GM12801 (cell line): ENCODE data around the gene BIN2.

Experiments used
- TF ChIP-seq, protein P1 (sequence below): IDR thresholded peaks from one replicate; pipeline ENCODE4 v1.5.1; 2011; ENCODE audit warnings: control low read depth; ENCODE audit not compliant: insufficient read length; ENCODE audit errors: extremely low read depth

Gene BIN2

DNA sequence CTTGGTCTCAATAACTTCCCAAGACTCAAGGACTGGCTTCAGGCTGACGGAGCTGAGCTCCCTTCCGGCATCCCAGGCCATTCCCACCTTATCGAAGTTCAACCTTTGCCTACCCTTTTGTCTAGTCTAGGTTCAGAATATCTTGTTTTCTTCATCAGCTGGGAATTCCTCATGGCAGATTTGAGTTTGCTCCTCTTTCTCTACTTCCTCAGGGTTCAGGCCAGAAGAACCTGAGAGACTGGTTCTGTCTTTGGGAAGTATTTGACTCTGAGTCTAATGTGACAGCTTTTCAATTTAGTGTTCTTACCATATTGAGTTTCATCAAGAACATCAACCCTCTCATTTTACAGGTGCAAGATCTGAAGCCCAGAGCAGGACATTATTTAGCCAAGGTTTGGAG is 2.1 kb downstream of the BIN2 start:
- TF ChIP-seq, protein P1, sequence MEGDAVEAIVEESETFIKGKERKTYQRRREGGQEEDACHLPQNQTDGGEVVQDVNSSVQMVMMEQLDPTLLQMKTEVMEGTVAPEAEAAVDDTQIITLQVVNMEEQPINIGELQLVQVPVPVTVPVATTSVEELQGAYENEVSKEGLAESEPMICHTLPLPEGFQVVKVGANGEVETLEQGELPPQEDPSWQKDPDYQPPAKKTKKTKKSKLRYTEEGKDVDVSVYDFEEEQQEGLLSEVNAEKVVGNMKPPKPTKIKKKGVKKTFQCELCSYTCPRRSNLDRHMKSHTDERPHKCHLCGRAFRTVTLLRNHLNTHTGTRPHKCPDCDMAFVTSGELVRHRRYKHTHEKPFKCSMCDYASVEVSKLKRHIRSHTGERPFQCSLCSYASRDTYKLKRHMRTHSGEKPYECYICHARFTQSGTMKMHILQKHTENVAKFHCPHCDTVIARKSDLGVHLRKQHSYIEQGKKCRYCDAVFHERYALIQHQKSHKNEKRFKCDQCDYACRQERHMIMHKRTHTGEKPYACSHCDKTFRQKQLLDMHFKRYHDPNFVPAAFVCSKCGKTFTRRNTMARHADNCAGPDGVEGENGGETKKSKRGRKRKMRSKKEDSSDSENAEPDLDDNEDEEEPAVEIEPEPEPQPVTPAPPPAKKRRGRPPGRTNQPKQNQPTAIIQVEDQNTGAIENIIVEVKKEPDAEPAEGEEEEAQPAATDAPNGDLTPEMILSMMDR, result no peak

DNA sequence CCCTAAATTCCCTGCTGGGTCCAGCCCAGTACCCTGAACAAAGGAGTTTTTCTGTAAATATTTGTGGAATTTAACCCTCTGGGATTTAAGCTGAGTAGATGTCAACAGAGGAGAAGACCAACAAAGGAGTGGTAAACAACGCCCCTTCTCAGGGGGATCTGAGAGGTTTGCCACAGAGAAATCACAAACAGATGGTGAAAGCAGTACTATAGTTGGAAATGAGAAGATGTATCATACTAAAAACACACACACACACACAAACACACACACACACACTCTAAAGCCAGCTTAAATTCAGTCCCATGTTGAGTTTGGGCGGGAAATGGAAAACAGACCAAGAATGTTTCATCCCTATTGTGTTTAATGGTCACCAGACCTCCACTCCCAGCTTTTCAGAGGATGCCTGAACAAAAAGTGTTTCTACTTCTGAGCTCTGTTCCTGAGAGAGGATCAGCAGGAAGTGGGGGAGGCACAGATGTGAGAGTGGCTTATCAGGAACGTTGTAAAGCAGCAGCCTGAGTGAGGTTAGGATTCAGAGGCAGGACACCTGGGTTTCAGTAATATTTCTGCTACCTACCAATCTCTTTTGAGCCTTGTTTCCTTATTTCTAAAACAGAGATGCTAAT is 3.2 kb downstream of the BIN2 start:
- TF ChIP-seq, protein P1, result no peak

DNA sequence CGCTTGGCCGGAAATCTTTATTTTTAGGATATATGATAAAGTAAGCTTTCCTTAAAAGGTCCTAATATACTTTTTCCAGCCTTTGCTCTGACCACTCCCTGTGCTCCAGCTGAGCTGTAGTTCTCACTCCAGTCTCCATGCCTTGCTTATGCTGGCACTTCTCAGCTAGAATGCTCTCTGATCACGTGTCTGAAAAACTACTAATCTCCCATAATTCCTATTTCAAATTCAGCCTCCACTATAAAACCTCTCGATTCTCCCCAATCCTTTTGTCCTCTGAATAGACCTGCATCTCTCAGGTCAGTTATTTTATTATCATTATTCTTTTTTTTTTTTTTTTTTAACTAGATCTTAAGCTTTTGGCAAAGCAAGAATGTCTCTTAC is 3.7 kb downstream of the BIN2 start:
- TF ChIP-seq, protein P1, result no peak

DNA sequence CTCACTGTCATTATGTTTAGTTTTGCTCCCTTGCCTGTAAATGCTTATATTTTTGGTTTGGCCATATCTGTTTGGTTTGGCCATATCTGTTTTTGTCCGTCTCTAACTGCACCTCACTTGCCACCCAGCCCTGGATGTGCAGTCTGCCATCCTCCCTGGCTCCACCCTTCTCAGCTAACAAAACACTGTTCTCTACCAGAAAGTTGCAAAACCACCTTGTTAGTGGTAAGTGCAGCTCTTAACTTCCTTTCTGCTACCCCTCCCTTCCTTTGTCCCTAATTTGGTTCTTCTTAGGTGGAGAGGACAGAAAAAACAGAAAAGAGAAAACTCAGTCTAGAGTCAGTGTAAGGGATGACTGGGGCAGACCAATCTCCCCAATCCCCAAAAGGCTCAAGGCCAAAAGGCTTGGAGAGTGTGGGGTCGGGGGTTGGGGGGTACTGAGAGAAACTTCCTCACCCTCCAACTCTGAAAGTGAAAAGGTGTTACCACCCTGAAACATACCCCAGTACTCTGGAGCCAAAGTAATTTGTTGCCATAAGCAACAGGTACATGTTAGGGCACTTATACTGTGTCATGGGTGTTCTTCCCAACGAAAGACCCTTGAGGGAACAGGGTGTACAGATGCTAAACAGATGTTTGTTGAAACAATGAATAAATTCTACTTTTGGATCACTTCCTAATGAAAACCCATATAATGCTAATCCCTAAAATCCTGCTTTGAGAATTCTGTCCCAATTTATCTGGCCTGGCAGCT is 5.0 kb downstream of the BIN2 start:
- TF ChIP-seq, protein P1, result no peak

DNA sequence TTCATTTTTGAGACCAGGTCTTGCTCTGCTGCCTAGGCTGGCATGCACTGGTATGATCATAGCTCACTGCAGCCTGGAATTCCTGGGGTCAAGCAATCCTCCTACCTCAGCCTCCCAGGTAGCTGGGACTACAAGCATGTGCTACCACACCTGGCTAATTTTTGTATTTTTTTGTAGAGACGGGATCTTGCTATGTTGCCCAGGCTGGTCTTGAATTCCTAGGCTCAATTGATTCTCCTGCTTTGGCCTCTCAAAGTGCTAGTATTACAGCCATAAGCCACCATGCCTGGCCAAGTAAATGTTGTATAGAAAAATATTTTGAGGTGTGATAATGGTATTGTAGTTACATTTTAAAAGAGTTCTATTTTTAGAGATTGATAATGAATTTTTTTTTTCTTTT is 12.6 kb downstream of the BIN2 start:
- TF ChIP-seq, protein P1, result no peak

DNA sequence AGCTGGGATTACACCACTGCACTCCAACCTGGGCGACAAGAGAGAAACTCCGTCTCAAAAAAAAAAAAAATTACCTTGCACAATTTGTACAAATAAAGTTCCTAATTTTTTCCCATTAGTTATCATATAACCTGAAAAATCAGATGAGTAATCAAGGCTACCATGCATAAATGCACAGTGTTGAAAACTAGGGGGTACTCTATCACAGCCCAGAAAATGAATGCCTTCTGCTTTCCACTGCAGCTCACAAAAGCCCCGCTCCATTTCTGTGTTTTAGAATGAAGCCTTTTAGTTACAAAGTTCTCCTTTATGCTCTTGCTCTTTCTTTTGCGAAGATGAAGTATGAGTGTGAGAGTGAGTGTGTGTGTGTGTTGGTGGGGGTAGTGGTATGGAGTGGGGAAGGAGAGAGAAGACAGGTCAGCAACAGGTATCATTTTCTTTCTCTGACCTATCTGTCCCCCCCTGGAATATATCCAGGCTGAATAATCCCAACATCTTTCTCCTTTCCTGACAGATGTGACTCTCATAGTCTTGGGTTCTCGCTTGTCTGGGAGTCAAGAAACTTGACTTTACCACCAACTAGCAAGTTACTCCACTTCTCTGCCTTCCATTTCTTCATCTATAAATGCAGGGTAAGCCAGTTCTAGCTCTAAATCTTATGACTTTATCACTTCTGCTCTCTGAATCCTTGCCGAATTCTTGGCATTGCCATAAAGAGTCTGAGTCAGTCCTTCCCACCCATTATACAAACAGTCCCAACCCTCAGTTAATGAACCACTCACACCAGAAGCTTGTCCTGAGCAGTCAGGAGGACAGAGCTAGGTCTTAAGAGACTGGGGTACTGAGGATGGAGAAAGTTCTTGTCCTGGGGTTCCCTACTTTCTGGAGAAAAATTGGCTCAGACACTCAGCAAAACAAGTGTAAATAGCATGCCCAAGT is 16.1 kb downstream of the BIN2 start:
- TF ChIP-seq, protein P1, result no peak

DNA sequence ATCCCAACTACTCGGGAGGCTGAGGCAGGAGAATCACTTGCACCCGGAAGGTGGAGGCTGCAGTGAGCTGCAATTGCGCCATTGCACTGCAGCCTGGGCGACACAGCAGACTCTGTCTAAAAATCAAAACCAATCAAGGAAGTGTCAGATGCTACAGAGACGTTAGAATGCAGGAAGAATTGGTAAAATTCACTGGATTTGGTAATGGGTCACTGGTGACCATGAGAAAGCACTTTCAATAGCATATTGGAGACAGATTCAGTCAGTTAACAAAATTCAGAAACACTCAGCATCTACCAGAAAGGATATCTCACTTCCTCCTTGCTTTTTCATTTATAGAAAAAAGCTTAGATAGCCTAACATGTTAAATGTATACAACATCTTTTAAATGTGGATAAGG is 17.5 kb downstream of the BIN2 start:
- TF ChIP-seq, protein P1, result no peak
